ENCODE measurements around the gene SRMS.

Gene SRMS

GRCh38 chr20:63522981-63523611 is 24.5 kb downstream of the SRMS start:
- Histone ChIP-seq H3K27me3 (peaks cover 56% of the 10 kb centered on the region), H3K27ac (no peak overlapping the region), H3K4me3 (ENCODE audit: low read depth in 1 of 2, low read length in 1 of 2) (no peak overlapping the region), H3K36me3 (no peaks in the 10 kb centered on the region), H3K4me1 (ENCODE audit: control insufficient read depth in 1 of 2, insufficient read depth in 1 of 2, low read depth in 1 of 2, low read length in 1 of 2) (peaks cover 13 to 18% of the 10 kb centered on the region in 2 experiments), H3K9me3 (no peaks in the 10 kb centered on the region)
- TF ChIP-seq, protein P1, sequence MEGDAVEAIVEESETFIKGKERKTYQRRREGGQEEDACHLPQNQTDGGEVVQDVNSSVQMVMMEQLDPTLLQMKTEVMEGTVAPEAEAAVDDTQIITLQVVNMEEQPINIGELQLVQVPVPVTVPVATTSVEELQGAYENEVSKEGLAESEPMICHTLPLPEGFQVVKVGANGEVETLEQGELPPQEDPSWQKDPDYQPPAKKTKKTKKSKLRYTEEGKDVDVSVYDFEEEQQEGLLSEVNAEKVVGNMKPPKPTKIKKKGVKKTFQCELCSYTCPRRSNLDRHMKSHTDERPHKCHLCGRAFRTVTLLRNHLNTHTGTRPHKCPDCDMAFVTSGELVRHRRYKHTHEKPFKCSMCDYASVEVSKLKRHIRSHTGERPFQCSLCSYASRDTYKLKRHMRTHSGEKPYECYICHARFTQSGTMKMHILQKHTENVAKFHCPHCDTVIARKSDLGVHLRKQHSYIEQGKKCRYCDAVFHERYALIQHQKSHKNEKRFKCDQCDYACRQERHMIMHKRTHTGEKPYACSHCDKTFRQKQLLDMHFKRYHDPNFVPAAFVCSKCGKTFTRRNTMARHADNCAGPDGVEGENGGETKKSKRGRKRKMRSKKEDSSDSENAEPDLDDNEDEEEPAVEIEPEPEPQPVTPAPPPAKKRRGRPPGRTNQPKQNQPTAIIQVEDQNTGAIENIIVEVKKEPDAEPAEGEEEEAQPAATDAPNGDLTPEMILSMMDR (IDR thresholded peaks at IDR 0.05): no peak

DNA sequence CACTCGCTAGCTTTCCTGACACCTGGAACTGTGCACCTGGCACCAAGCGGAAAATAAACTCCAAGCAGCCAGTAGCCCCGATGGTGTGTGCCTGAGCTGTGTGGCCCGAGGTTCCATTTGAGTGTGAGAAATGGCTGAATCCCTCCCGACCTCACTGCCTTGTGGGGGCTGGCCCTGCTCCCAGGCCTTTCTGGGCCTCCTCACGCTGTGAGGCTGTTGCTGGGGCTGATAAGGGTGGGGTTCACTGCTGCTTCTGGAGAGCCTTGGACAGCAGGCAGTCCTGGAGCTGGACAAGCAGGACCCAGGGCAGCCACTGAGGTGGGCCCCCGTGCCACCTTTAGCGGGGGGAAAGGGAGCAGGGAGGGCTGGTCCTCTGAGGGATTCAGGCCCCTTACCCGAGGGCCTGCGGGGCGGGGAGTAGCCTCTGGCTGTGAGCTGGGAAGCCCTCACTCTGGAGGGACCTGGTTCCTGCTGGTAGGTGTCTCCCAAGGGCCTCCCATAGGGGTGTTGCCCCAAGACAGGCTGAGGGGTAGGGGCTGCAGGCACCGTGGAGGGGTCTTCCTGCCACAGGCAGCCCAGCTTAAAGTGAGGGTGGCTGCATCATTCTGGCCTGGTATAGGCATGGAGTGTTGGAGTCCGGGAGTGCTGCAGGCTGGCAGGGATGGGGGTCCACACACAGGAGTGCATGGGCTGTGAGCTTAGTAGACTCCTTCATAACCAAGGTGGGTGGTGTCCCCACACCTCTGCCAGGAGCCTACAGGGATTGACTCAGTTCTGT is 25.3 kb downstream of the SRMS start:
- Histone ChIP-seq H3K9me3 (no peaks in the 10 kb centered on the region), H3K27ac (no peak overlapping the region), H3K4me3 (ENCODE audit: low read depth in 1 of 2, low read length in 1 of 2) (no peak overlapping the region), H3K36me3 (no peaks in the 10 kb centered on the region), H3K4me1 (ENCODE audit: control insufficient read depth in 1 of 2, insufficient read depth in 1 of 2, low read depth in 1 of 2, low read length in 1 of 2) (peaks cover 13 to 18% of the 10 kb centered on the region in 2 experiments), H3K27me3 (peaks cover 58% of the 10 kb centered on the region)
- TF ChIP-seq, protein P1 (IDR thresholded peaks at IDR 0.05): no peak

DNA sequence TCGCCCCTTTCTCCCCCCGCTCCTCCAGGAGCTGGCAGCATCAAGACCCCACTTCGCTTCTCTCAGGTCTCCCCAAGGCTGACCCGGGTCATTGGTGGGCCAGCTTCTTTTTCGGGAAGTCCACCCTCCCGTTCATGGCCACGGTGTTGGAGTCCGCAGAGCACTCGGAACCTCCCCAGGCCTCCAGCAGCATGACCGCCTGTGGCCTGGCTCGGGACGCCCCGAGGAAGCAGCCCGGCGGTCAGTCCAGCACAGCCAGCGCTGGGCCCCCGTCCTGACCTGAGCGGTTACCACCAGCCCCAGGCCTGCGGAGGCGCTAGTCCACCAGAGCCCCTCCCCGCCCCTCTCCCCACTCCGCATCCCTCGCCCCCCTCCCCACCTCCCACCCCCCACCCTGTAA is 25.9 kb downstream of the SRMS start:
- Histone ChIP-seq H3K27me3 (peaks cover 58% of the 10 kb centered on the region), H3K4me1 (ENCODE audit: control insufficient read depth in 1 of 2, insufficient read depth in 1 of 2, low read depth in 1 of 2, low read length in 1 of 2) (peaks cover 13 to 18% of the 10 kb centered on the region in 2 experiments), H3K9me3 (no peaks in the 10 kb centered on the region), H3K27ac (no peak overlapping the region), H3K36me3 (no peaks in the 10 kb centered on the region), H3K4me3 (ENCODE audit: low read depth in 1 of 2, low read length in 1 of 2) (peak overlapping the region; percentile 61 to 78)
- TF ChIP-seq, protein P1 (IDR thresholded peaks at IDR 0.05): no peak

GRCh38 chr20:63520934-63521601 is 26.5 kb downstream of the SRMS start:
- peaks cover 61% of the 10 kb centered on the region for H3K27me3 ChIP-seq
- H3K4me3 ChIP-seq (ENCODE audit: low read depth in 1 of 2, low read length in 1 of 2): peak overlapping the region; percentile 61 to 78
- TF ChIP-seq, protein P1 (IDR thresholded peaks at IDR 0.05): no peak
- peaks cover 13 to 18% of the 10 kb centered on the region in 2 experiments for H3K4me1 ChIP-seq (ENCODE audit: control insufficient read depth in 1 of 2, insufficient read depth in 1 of 2, low read depth in 1 of 2, low read length in 1 of 2)
- H3K36me3 ChIP-seq: no peaks in the 10 kb centered on the region
- peak overlapping the region; percentile 58 for H3K27ac ChIP-seq
- no peaks in the 10 kb centered on the region for H3K9me3 ChIP-seq

GRCh38 chr20:63520504-63520933 is 27.0 kb downstream of the SRMS start, which contains the start of gene PPDPF:
PPDPF (plus strand) TSS chr20:63520765; CDS start chr20:63521309, 544 bp downstream.
- H3K27ac ChIP-seq: peak within 1 kb of the TSS; percentile 58
- H3K36me3 ChIP-seq: no peaks in the 10 kb centered on the region
- H3K9me3 ChIP-seq: no peaks in the 10 kb centered on the region
- H3K27me3 ChIP-seq: peaks cover 64% of the 10 kb centered on the region
- peak within 1 kb of the TSS; percentile 61 to 78 for H3K4me3 ChIP-seq (ENCODE audit: low read depth in 1 of 2, low read length in 1 of 2)
- TF ChIP-seq, protein P1 (IDR thresholded peaks at IDR 0.05): no peak
- H3K4me1 ChIP-seq (ENCODE audit: control insufficient read depth in 1 of 2, insufficient read depth in 1 of 2, low read depth in 1 of 2, low read length in 1 of 2): peaks cover 13 to 18% of the 10 kb centered on the region in 2 experiments
